Left hindlimb (tissue), 1 donor: Measurements from ENCODE around the gene ADARB1.
A peak's percentile ranks its signal among the peaks of the same experiment; 100 is the strongest.
"Not testable (repeated sequence)": the region's sequence is repeated elsewhere in the genome, so short reads cannot be mapped to it uniquely, and the experiment has no call there.

ENCODE experiments used
- DNase-seq: peaks from one replicate; pipeline ENCODE4 v3.0.0-alpha.2; 2018

The ADARB1 gene

GRCh38 chr21:45122432-45123132 lies 48.2 kb downstream of the ADARB1 start:
- no peak for DNase-seq

- DNase-seq, result no peak
Observed at GRCh38 chr21:45123440-45123839, 49.1 kb downstream of the ADARB1 start.

- no peak for DNase-seq
Observed at GRCh38 chr21:45124596-45124995, 50.2 kb downstream of the ADARB1 start.

- DNase-seq, result no peak
Observed at GRCh38 chr21:45125357-45125756, 51.0 kb downstream of the ADARB1 start.

- DNase-seq, result no peak
Observed at GRCh38 chr21:45126204-45126626, 51.8 kb downstream of the ADARB1 start.

GRCh38 chr21:45126983-45127382 lies 52.6 kb downstream of the ADARB1 start:
- DNase-seq, result no peak

- DNase-seq, result no peak
Observed at GRCh38 chr21:45127937-45128336, 53.6 kb downstream of the ADARB1 start.

GRCh38 chr21:45128613-45129188 lies 54.3 kb downstream of the ADARB1 start:
- peak; percentile 79 for DNase-seq

GRCh38 chr21:45129189-45129923 lies 55.0 kb downstream of the ADARB1 start:
- DNase-seq, result no peak

- no peak for DNase-seq
Observed at GRCh38 chr21:45130324-45130774, 56.0 kb downstream of the ADARB1 start.

GRCh38 chr21:45131537-45131999 lies 57.2 kb downstream of the ADARB1 start:
- no peak for DNase-seq

GRCh38 chr21:45132841-45133573 lies 58.6 kb downstream of the ADARB1 start:
- DNase-seq, result no peak

GRCh38 chr21:45133574-45134278 lies 59.3 kb downstream of the ADARB1 start:
- not testable (repeated sequence) for DNase-seq

- DNase-seq, result no peak
Observed at GRCh38 chr21:45134279-45135076, 60.1 kb downstream of the ADARB1 start.

- peak; percentile 62 for DNase-seq
Observed at GRCh38 chr21:45135122-45135521, 60.7 kb downstream of the ADARB1 start.

GRCh38 chr21:45135868-45136267 lies 61.5 kb downstream of the ADARB1 start:
- DNase-seq, result no peak

- no peak for DNase-seq
Observed at GRCh38 chr21:45136500-45136899, 62.1 kb downstream of the ADARB1 start.

- peak; percentile 83 for DNase-seq
Observed at GRCh38 chr21:45136927-45137611, 62.7 kb downstream of the ADARB1 start.

- DNase-seq, result no peak
Observed at GRCh38 chr21:45137612-45137937, 63.2 kb downstream of the ADARB1 start.

GRCh38 chr21:45138199-45139002 lies 64.0 kb downstream of the ADARB1 start:
- no peak for DNase-seq
